GOT3 (cell line): ENCODE measurements around the gene FKBP10.
"Not testable (repeated sequence)": the region's sequence is repeated elsewhere in the genome, so short reads cannot be mapped to it uniquely, and the experiment has no call there.

ENCODE experiments used
- DNase-seq: peaks from one replicate; lab custom pipeline; 2025; ENCODE audit warnings: mixed read lengths; lab: John Stamatoyannopoulos, UW

The FKBP10 gene

GRCh38 chr17:41811549-41812380 lies 1.0 kb upstream of the FKBP10 start, which contains the start of gene P3H4:
TSS of gene P3H4 (minus strand) at chr17:41811949. CDS start at chr17:41811915, 34 bp downstream.
- peak; percentile 54 for DNase-seq

GRCh38 chr17:41813152-41813680 lies 412 bp downstream of the FKBP10 start:
- no peak for DNase-seq

GRCh38 chr17:41813699-41814124 lies 908 bp downstream of the FKBP10 start:
- DNase-seq: no peak

GRCh38 chr17:41814195-41814594 lies 1.4 kb downstream of the FKBP10 start:
- no peak for DNase-seq

- no peak for DNase-seq
These were observed 4.0 kb downstream of the FKBP10 start for GRCh38 chr17:41816637-41817320.

- no peak for DNase-seq
These were observed 5.2 kb downstream of the FKBP10 start for GRCh38 chr17:41818024-41818423.

- DNase-seq: no peak
These were observed 9.0 kb downstream of the FKBP10 start for GRCh38 chr17:41821776-41822175.

GRCh38 chr17:41822216-41823140 lies 9.7 kb downstream of the FKBP10 start:
- DNase-seq: no peak

- DNase-seq: no peak
These were observed 10.3 kb downstream of the FKBP10 start for GRCh38 chr17:41823141-41823524.

GRCh38 chr17:41823580-41823979 lies 10.8 kb downstream of the FKBP10 start:
- DNase-seq: no peak

GRCh38 chr17:41824086-41824485 lies 11.3 kb downstream of the FKBP10 start:
- DNase-seq: no peak

- DNase-seq: no peak
These were observed 12.5 kb downstream of the FKBP10 start for GRCh38 chr17:41825175-41825845.

- not testable (repeated sequence) for DNase-seq
These were observed 17.2 kb downstream of the FKBP10 start for GRCh38 chr17:41829961-41830360.

- no peak for DNase-seq
These were observed 22.5 kb downstream of the FKBP10 start for GRCh38 chr17:41835214-41835799.

GRCh38 chr17:41835800-41836549 lies 23.2 kb downstream of the FKBP10 start, which contains the start of gene NT5C3B:
TSS of gene NT5C3B (minus strand) at chr17:41836232. CDS start at chr17:41836193, 39 bp downstream.
- no peak for DNase-seq

GRCh38 chr17:41836550-41837196 lies 23.9 kb downstream of the FKBP10 start:
- no peak for DNase-seq

- DNase-seq: no peak
These were observed 25.1 kb downstream of the FKBP10 start, which contains the start of gene KLHL10 for GRCh38 chr17:41837761-41838538. TSS of gene KLHL10 (plus strand) at chr17:41837825. CDS start at chr17:41837933, 108 bp downstream.

GRCh38 chr17:41839448-41839847 lies 26.6 kb downstream of the FKBP10 start:
- not testable (repeated sequence) for DNase-seq
